Germinal center (tissue), 1 donor: ENCODE data around the gene BCOR.

Experiments
- DNase-seq: peaks from one replicate; pipeline ENCODE4 v3.0.0; 2012; ENCODE audit warnings: mixed read lengths, low spot score

The BCOR gene

GRCh38 chrX:40084471-40085101 lies 13.2 kb downstream of the BCOR start:
- no peak for DNase-seq

- DNase-seq: no peak
Measured at GRCh38 chrX:40083979-40084359, 13.8 kb downstream of the BCOR start.

- DNase-seq: no peak
Measured at GRCh38 chrX:40083120-40083978, 14.4 kb downstream of the BCOR start.

GRCh38 chrX:40082447-40083119 lies 15.2 kb downstream of the BCOR start:
- no peak for DNase-seq

GRCh38 chrX:40081679-40082068 lies 16.1 kb downstream of the BCOR start:
- DNase-seq: no peak

GRCh38 chrX:40080894-40081678 lies 16.7 kb downstream of the BCOR start:
- DNase-seq: no peak

- no peak for DNase-seq
Measured at GRCh38 chrX:40079572-40079971, 18.2 kb downstream of the BCOR start.

- no peak for DNase-seq
Measured at GRCh38 chrX:40078489-40079227, 19.1 kb downstream of the BCOR start.

- DNase-seq: no peak
Measured at GRCh38 chrX:40077906-40078305, 19.9 kb downstream of the BCOR start.

GRCh38 chrX:40076750-40077575 lies 20.8 kb downstream of the BCOR start:
- DNase-seq: no peak

- DNase-seq: no peak
Measured at GRCh38 chrX:40074959-40075332, 22.8 kb downstream of the BCOR start.

- no peak for DNase-seq
Measured at GRCh38 chrX:40074080-40074958, 23.4 kb downstream of the BCOR start.

GRCh38 chrX:40073439-40074054 lies 24.2 kb downstream of the BCOR start:
- DNase-seq: no peak

GRCh38 chrX:40072246-40072645 lies 25.5 kb downstream of the BCOR start:
- no peak for DNase-seq

- DNase-seq: no peak
Measured at GRCh38 chrX:40068048-40068447, 29.7 kb downstream of the BCOR start.

GRCh38 chrX:40066700-40067099 lies 31.1 kb downstream of the BCOR start:
- no peak for DNase-seq

GRCh38 chrX:40065296-40066046 lies 32.3 kb downstream of the BCOR start:
- DNase-seq: no peak

GRCh38 chrX:40064055-40064597 lies 33.6 kb downstream of the BCOR start:
- DNase-seq: no peak
